ENCODE data around the gene G3BP1.

- no peak for TF ChIP-seq CTCF (IDR thresholded peaks at IDR 0.05; ENCODE audit: low read depth, low read length, poor library complexity, severe bottlenecking)
- TF ChIP-seq EZH2phosphoT487 (IDR thresholded peaks at IDR 0.05; ENCODE audit: borderline replicate concordance, low read length): no peak
These were observed 49.2 kb upstream of the G3BP1 start for GRCh38 chr5:151722546-151722945.

All from DOHH2 (cell line).